Mesenchymal stem cell (in vitro differentiated cells and primary cell): ENCODE results near the gene CXorf49B. TPM values are rescaled to one million over a fixed set of nuclear protein-coding genes. Genes with fewer than 3 reads are reported as not detected.
"Not testable (repeated sequence)": the region's sequence is repeated elsewhere in the genome, so short reads cannot be mapped to it uniquely, and the experiment has no call there.

ENCODE experiments used
- DNase-seq: peaks from one replicate; pipeline ENCODE4 v3.0.0-alpha.2; 2013
- H2AFZ ChIP-seq: one replicate; pipeline ENCODE4 v1.6.1; 2013; ENCODE audit warnings: low read depth, mild to moderate bottlenecking, control low read depth, inconsistent platforms, low read length, moderate library complexity
- H2AK5ac ChIP-seq: 2 replicates; pipeline ENCODE4 v1.6.1; 2013; ENCODE audit warnings: low read length, moderate library complexity, mild to moderate bottlenecking, inconsistent platforms; ENCODE audit not compliant: severe bottlenecking
- H2BK120ac ChIP-seq: one replicate; pipeline ENCODE4 v1.6.1; 2013; ENCODE audit warnings: low read depth, mild to moderate bottlenecking, inconsistent platforms, low read length, moderate library complexity
- H2BK12ac ChIP-seq, 2 experiments: one replicate each; pipeline ENCODE4 v1.6.1; 2013; ENCODE audit warnings: inconsistent platforms in 2 of 2, low read length in 2 of 2, mild to moderate bottlenecking in 2 of 2, moderate library complexity in 2 of 2, control low read depth in 1 of 2
- H2BK15ac ChIP-seq: one replicate; pipeline ENCODE4 v1.6.1; 2013; ENCODE audit warnings: mild to moderate bottlenecking, low read depth, inconsistent platforms; ENCODE audit not compliant: poor library complexity, severe bottlenecking
- H2BK5ac ChIP-seq: 2 replicates; pipeline ENCODE4 v1.6.1; 2013; ENCODE audit warnings: low read depth, mild to moderate bottlenecking, low read length, control low read depth, inconsistent platforms; ENCODE audit not compliant: poor library complexity, severe bottlenecking
- H3K14ac ChIP-seq, 2 experiments: one replicate each; pipeline ENCODE4 v1.6.1; 2013; ENCODE audit warnings: inconsistent platforms in 2 of 2, low read length in 2 of 2, control low read depth in 1 of 2, mild to moderate bottlenecking in 1 of 2, moderate library complexity in 1 of 2
- H3K18ac ChIP-seq, 2 experiments: one replicate each; pipeline ENCODE4 v1.6.1; 2013; ENCODE audit warnings: inconsistent platforms in 2 of 2, low read length in 2 of 2, control low read depth in 1 of 2, low read depth in 1 of 2, mild to moderate bottlenecking in 1 of 2
- H3K23ac ChIP-seq, 2 experiments: one replicate each; pipeline ENCODE4 v1.6.1; 2013; ENCODE audit warnings: inconsistent platforms in 2 of 2, low read length in 2 of 2, mild to moderate bottlenecking in 2 of 2, moderate library complexity in 2 of 2, control low read depth in 1 of 2
- H3K27ac ChIP-seq: 2 replicates; pipeline ENCODE4 v1.5.1; 2013; ENCODE audit warnings: mild to moderate bottlenecking, moderate library complexity, low read length, control low read depth, inconsistent platforms; ENCODE audit not compliant: poor library complexity, severe bottlenecking
- H3K27me3 ChIP-seq, 2 experiments: 2 replicates each; pipeline versions ENCODE4 v1.6.1 to v1.7.0; 2013; ENCODE audit warnings: low read length in 2 of 2, mild to moderate bottlenecking in 2 of 2, moderate library complexity in 2 of 2, control low read depth in 1 of 2, inconsistent platforms in 1 of 2; ENCODE audit not compliant: control insufficient read depth in 1 of 2, insufficient read depth in 1 of 2
- H3K36me3 ChIP-seq, 2 experiments: 2 replicates each; pipeline versions ENCODE4 v1.6.1 to v1.7.0; 2013; ENCODE audit warnings: low read length in 2 of 2, control low read depth in 1 of 2, inconsistent platforms in 1 of 2, low read depth in 1 of 2, mild to moderate bottlenecking in 1 of 2; ENCODE audit not compliant: insufficient read depth in 2 of 2, control insufficient read depth in 1 of 2
- H3K4ac ChIP-seq, 2 experiments: one replicate each; pipeline ENCODE4 v1.6.1; 2013; ENCODE audit warnings: inconsistent platforms in 2 of 2, low read length in 2 of 2, mild to moderate bottlenecking in 2 of 2, moderate library complexity in 2 of 2, control low read depth in 1 of 2, low read depth in 1 of 2
- H3K4me1 ChIP-seq: 2 replicates; pipeline ENCODE4 v1.6.1; 2013; ENCODE audit warnings: low read depth, low read length, control low read depth; ENCODE audit not compliant: control insufficient read depth, insufficient read depth
- H3K4me2 ChIP-seq: 2 replicates; pipeline ENCODE4 v1.6.1; 2013; ENCODE audit warnings: low read length, mild to moderate bottlenecking, inconsistent platforms; ENCODE audit not compliant: poor library complexity, severe bottlenecking
- H3K4me3 ChIP-seq, 2 experiments: 2 replicates each; pipeline versions ENCODE4 v1.5.1 to v1.7.0; 2013; ENCODE audit warnings: low read length in 2 of 2, mild to moderate bottlenecking in 2 of 2, control low read depth in 1 of 2, low read depth in 1 of 2; ENCODE audit not compliant: insufficient read depth in 1 of 2
- H3K79me1 ChIP-seq: replicated peaks from 2 replicates; pipeline ENCODE4 v1.6.1; 2013; ENCODE audit warnings: mild to moderate bottlenecking, control low read depth, low read length, inconsistent platforms; ENCODE audit not compliant: poor library complexity, severe bottlenecking
- H3K9ac ChIP-seq: 2 replicates; pipeline ENCODE4 v1.7.0; 2013; ENCODE audit warnings: mild to moderate bottlenecking, low read length, moderate library complexity
- H3K9me3 ChIP-seq: 2 replicates; pipeline ENCODE4 v1.7.0; 2013; ENCODE audit warnings: mild to moderate bottlenecking, low read length; ENCODE audit not compliant: control insufficient read depth
- H4K8ac ChIP-seq: one replicate; pipeline ENCODE4 v1.6.1; 2013; ENCODE audit warnings: inconsistent platforms, mild to moderate bottlenecking, low read length, moderate library complexity
- H4K91ac ChIP-seq: one replicate; pipeline ENCODE4 v1.6.1; 2013; ENCODE audit warnings: mild to moderate bottlenecking, low read length, inconsistent platforms
- WGBS: methylation state at CpG from one replicate; pipeline ENCODE4 v1.1.7; 2013; ENCODE audit warnings: mixed read lengths; 5-methylcytosine and 5-hydroxymethylcytosine counted together
- polyA plus RNA-seq, 2 experiments: library from polyadenylated mRNA; stranded (reverse); fragments of 200-250 nt; gene quantifications; one replicate each; pipeline ENCODE4 v1.2.3, GENCODE V29; 2013

The CXorf49B gene
- polyA plus RNA-seq (2013, experiment 1 of 2): not detected
- not detected for polyA plus RNA-seq (2013, experiment 2 of 2)

- H3K27me3 ChIP-seq: not testable (repeated sequence)
Observed at GRCh38 chrX:71763049-71763448, at the start of gene CXorf49B. CXorf49B (plus strand) TSS chrX:71763349; CDS start chrX:71763424, 75 bp downstream.

GRCh38 chrX:71714064-71714463 is 49.1 kb upstream of the CXorf49B start:
- not testable (repeated sequence) for H4K8ac ChIP-seq, H3K9ac ChIP-seq, H3K4me2 ChIP-seq, H3K14ac ChIP-seq, DNase-seq, H4K91ac ChIP-seq, H2BK5ac ChIP-seq, H2BK15ac ChIP-seq, H2BK12ac ChIP-seq, H3K4ac ChIP-seq, H3K23ac ChIP-seq, H3K4me3 ChIP-seq, H3K27ac ChIP-seq, H3K9me3 ChIP-seq, H3K79me1 ChIP-seq, H3K18ac ChIP-seq, H3K4me1 ChIP-seq, H3K27me3 ChIP-seq, H2AFZ ChIP-seq, H2BK120ac ChIP-seq, H2AK5ac ChIP-seq, H3K36me3 ChIP-seq
- WGBS: no CpG with 5 or more reads among the region's 14 CpGs

More at GRCh38 chrX:71763049-71763448, at the start of gene CXorf49B:
- not testable (repeated sequence) for H2BK120ac ChIP-seq, H4K8ac ChIP-seq, H3K9ac ChIP-seq, H3K14ac ChIP-seq, DNase-seq, H3K4me2 ChIP-seq, H2AFZ ChIP-seq, H2BK5ac ChIP-seq, H3K36me3 ChIP-seq, H2BK15ac ChIP-seq, H3K4me3 ChIP-seq, H2BK12ac ChIP-seq, H3K23ac ChIP-seq, H3K4me1 ChIP-seq, H4K91ac ChIP-seq, H3K9me3 ChIP-seq, H3K27ac ChIP-seq, H3K18ac ChIP-seq, H3K4ac ChIP-seq, H2AK5ac ChIP-seq, H3K79me1 ChIP-seq
- WGBS: no CpG with 5 or more reads among the region's 34 CpGs

DNA sequence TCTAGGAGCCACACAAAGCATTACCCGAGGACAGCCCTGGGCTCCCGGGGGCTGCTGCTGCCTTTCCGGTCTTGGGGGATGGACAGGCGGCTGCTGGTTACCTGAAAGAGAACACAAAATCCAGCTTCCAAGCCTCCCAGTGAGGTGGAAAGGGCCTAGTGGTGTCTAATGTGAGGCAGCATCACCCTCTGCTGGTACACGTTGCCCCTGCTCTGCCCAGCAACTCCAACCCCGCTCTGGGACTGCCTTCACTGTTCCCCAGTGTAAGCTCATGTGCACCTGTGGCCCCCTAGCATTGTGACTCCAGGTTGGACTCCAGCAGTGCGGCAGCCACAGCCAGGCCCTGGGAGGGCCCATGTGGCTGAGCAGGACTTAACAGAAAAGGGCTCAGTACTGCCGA is 47.6 kb upstream of the CXorf49B start:
- not testable (repeated sequence) for H2BK120ac ChIP-seq, H3K79me1 ChIP-seq, H3K27me3 ChIP-seq, H3K9me3 ChIP-seq, H3K36me3 ChIP-seq, DNase-seq, H2AFZ ChIP-seq, H3K4ac ChIP-seq, H3K14ac ChIP-seq, H2BK15ac ChIP-seq, H3K9ac ChIP-seq, H3K4me1 ChIP-seq, H3K18ac ChIP-seq, H3K27ac ChIP-seq, H3K23ac ChIP-seq, H3K4me3 ChIP-seq, H4K91ac ChIP-seq, H2BK5ac ChIP-seq, H3K4me2 ChIP-seq, H2BK12ac ChIP-seq, H2AK5ac ChIP-seq, H4K8ac ChIP-seq
- no CpG with 5 or more reads among the region's 8 CpGs for WGBS

- H2AFZ ChIP-seq, H3K4me3 ChIP-seq, H2AK5ac ChIP-seq, H3K4me1 ChIP-seq, H4K91ac ChIP-seq, H3K27ac ChIP-seq, H3K14ac ChIP-seq, H3K9me3 ChIP-seq, H2BK12ac ChIP-seq, H2BK15ac ChIP-seq, H3K27me3 ChIP-seq, H3K23ac ChIP-seq, H3K18ac ChIP-seq, H4K8ac ChIP-seq, H2BK120ac ChIP-seq, H3K36me3 ChIP-seq, H3K4ac ChIP-seq, H2BK5ac ChIP-seq, H3K9ac ChIP-seq, H3K79me1 ChIP-seq, H3K4me2 ChIP-seq, DNase-seq: not testable (repeated sequence)
- WGBS: no CpG with 5 or more reads among the region's 12 CpGs
Observed at GRCh38 chrX:71716323-71716722, 46.8 kb upstream of the CXorf49B start.
